Osteocyte (in vitro differentiated cells): ENCODE measurements around the gene GSG1L. TPM values are rescaled to one million over a fixed set of nuclear protein-coding genes. Genes with fewer than 3 reads are reported as not detected.

Experiments
- DNase-seq: peaks from one replicate; pipeline ENCODE4 v3.0.0; 2021; ENCODE audit warnings: mixed read lengths; ENCODE audit not compliant: unreplicated experiment; ENCODE audit errors: extremely low spot score
- H3K27ac Mint-ChIP-seq: one replicate; pipeline ENCODE4 v1.8.0; 2021; ENCODE audit warnings: mild to moderate bottlenecking, mixed read lengths; ENCODE audit not compliant: unreplicated experiment
- H3K27me3 Mint-ChIP-seq: one replicate; pipeline ENCODE4 v1.8.0; 2021; ENCODE audit warnings: mixed read lengths; ENCODE audit not compliant: unreplicated experiment
- H3K36me3 Mint-ChIP-seq: one replicate; pipeline ENCODE4 v1.8.0; 2021; ENCODE audit warnings: mixed read lengths; ENCODE audit not compliant: unreplicated experiment
- H3K4me1 Mint-ChIP-seq: one replicate; pipeline ENCODE4 v1.8.0; 2021; ENCODE audit warnings: mixed read lengths; ENCODE audit not compliant: unreplicated experiment
- H3K4me3 Mint-ChIP-seq: one replicate; pipeline ENCODE4 v1.8.0; 2021; ENCODE audit warnings: mild to moderate bottlenecking, moderate library complexity, mixed read lengths; ENCODE audit not compliant: unreplicated experiment
- H3K9me3 Mint-ChIP-seq: one replicate; pipeline ENCODE4 v1.8.0; 2021; ENCODE audit warnings: mixed read lengths; ENCODE audit not compliant: unreplicated experiment
- total RNA-seq: library from RNA; stranded (reverse); gene quantifications from 2 replicates; pipeline ENCODE4 v1.2.1, GENCODE V29; 2021
- TF ChIP-seq, protein P1 (sequence below): fragments of 200-600 bp; sonication (generic); IDR thresholded peaks from 2 replicates; pipeline ENCODE4 v1.5.0; 2021; ENCODE audit warnings: antibody characterized with exemption, mild to moderate bottlenecking, moderate library complexity

The GSG1L gene
- total RNA-seq, 1 donor from 2014 or later, result not detected

DNA sequence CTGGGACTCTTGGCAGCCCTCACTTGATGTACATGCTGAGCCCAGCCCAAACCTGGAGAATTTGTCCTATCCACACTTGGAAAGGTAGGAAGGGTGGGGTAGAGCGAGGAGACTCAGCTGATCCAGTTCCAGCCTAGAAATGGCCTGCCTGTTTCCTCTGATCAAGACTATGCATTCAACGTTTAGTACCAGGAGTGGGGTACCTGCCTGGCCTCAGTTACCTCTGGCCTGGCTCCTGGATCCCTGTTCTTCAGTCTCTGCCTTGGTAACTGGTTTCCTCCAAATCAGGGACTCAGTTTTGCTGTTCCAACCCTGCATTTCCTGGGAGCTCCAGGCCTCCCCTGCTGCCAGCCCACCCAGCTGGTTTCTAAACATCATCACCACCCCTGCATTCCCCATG lies 233.5 kb downstream of the GSG1L start:
- Mint-ChIP-seq H3K4me1 (no peaks in the 10 kb centered on the region), H3K27me3 (peaks cover 14% of the 10 kb centered on the region), H3K9me3 (peaks cover 17% of the 10 kb centered on the region), H3K27ac (no peak overlapping the region), H3K36me3 (no peaks in the 10 kb centered on the region), H3K4me3 (no peak overlapping the region)
- no peak for DNase-seq
- TF ChIP-seq, protein P1, sequence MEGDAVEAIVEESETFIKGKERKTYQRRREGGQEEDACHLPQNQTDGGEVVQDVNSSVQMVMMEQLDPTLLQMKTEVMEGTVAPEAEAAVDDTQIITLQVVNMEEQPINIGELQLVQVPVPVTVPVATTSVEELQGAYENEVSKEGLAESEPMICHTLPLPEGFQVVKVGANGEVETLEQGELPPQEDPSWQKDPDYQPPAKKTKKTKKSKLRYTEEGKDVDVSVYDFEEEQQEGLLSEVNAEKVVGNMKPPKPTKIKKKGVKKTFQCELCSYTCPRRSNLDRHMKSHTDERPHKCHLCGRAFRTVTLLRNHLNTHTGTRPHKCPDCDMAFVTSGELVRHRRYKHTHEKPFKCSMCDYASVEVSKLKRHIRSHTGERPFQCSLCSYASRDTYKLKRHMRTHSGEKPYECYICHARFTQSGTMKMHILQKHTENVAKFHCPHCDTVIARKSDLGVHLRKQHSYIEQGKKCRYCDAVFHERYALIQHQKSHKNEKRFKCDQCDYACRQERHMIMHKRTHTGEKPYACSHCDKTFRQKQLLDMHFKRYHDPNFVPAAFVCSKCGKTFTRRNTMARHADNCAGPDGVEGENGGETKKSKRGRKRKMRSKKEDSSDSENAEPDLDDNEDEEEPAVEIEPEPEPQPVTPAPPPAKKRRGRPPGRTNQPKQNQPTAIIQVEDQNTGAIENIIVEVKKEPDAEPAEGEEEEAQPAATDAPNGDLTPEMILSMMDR, result no peak

DNA sequence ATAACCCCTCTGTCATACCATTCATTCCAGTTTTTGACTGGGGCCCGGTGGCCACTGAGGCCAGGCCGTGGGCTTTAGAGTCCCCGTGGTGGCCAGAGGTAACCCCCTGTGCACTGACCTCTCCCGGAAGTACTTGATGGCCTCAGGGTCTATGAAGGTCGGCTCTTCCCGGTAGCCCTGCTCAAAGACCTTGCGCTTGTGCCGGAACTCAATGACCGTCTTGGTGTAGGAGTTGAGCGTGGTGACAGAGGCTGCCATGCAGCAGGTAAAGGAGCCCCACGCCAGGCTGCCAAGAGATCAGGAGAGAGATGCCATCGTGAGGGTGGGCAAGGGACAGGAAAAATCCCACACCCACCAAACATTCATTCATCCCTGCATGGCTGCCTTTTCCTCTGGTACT lies 234.8 kb downstream of the GSG1L start:
- Mint-ChIP-seq H3K4me1 (no peaks in the 10 kb centered on the region), H3K9me3 (peaks cover 17% of the 10 kb centered on the region), H3K4me3 (no peak overlapping the region), H3K27ac (no peak overlapping the region), H3K27me3 (peaks cover 9% of the 10 kb centered on the region), H3K36me3 (no peaks in the 10 kb centered on the region)
- TF ChIP-seq, protein P1, result no peak
- DNase-seq, result no peak

DNA sequence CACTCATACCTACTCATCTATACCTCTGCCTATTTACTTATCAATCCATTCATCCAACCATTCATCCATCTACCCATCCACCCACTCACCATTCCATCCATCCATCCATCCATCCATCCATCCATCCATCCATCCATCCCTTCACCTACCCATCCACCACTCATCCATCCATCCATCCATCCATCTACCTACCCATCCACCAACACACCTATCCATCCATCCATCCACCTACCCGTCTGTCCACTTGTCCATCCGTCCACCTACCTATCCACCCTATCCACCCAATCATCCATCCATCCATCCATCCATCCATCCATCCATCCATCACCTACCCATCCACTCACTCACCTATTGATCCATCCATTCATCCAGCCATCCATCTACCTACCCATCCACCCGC lies 235.7 kb downstream of the GSG1L start:
- Mint-ChIP-seq H3K9me3 (peaks cover 17% of the 10 kb centered on the region), H3K4me3 (no peak overlapping the region), H3K27me3 (peaks cover 9% of the 10 kb centered on the region), H3K27ac (no peak overlapping the region), H3K4me1 (no peaks in the 10 kb centered on the region), H3K36me3 (no peaks in the 10 kb centered on the region)
- TF ChIP-seq, protein P1, result no peak
- no peak for DNase-seq

DNA sequence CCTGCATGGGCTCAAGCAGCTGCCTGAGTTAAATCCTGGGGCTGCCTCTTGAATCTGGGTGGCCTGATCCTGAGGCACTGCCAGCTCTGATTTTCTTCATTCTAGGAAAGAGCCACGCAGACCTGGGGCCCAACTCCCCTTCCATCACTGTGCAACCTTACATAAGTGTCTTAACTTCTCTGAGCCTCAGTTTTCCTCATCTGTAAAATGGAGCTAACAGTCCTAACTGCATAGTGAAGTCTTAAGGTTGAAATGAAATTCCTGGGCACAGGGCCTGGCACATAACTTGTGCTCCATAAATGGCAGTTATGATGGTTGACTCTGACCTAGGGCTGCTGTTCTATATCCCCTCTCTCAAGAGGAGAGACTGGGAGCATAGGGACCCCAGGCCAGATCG lies 236.6 kb downstream of the GSG1L start:
- TF ChIP-seq, protein P1, result no peak
- Mint-ChIP-seq H3K36me3 (no peaks in the 10 kb centered on the region), H3K9me3 (peaks cover 17% of the 10 kb centered on the region), H3K4me1 (no peaks in the 10 kb centered on the region), H3K4me3 (no peak overlapping the region), H3K27ac (no peak overlapping the region), H3K27me3 (peaks cover 3% of the 10 kb centered on the region)
- DNase-seq, result no peak

DNA sequence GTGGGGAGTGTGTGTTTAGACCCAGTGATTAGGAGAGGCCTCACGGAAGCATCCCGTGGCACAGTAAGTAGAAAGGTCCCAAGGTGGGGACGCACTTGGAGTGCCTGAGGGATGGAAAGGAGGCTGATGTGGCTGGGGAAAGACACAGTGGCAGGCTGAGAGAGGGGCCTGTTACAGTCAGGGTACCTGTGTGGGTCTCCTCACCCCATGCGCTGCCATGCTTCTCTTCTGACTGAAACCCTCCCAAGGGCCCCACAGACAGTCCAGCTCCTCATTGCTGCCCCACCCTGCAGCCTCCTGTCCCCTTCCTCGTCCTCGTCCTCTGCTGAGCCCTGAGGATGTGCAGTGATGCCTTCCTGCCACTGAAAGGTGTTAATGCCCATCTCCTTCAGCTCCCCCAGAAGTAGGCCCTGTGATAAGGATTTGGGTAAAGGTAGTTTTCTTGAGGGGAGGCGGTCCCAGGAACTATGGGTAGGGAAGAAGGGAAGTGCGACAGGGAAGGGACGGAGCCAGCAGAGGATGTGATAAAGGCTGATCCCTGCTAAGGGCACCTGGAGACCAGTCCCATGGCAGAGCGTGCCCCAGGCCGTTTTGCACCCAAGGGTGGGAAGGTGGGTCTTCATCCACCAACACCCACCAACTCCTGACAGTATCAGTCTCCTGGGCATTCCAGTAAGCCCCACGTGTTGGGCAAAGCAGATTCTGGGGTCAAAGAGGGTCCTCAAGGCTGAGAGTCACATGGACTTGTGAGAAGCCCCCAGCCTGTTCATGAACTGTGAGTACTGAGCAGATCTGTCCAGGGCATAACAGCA lies 237.2 kb downstream of the GSG1L start:
- no peaks in the 10 kb centered on the region for H3K27me3 Mint-ChIP-seq

More for the DNA sequence above, 237.2 kb downstream of the GSG1L start:
- no peaks in the 10 kb centered on the region for H3K4me1 Mint-ChIP-seq
- H3K4me3 Mint-ChIP-seq, result no peak overlapping the region
- no peaks in the 10 kb centered on the region for H3K36me3 Mint-ChIP-seq
- peaks cover 17% of the 10 kb centered on the region for H3K9me3 Mint-ChIP-seq
- DNase-seq, result no peak
- TF ChIP-seq, protein P1, result no peak
- H3K27ac Mint-ChIP-seq, result no peak overlapping the region
